HG02884 (cell line): ENCODE measurements around the gene BLNK.
"Not testable (repeated sequence)": the region's sequence is repeated elsewhere in the genome, so short reads cannot be mapped to it uniquely, and the experiment has no call there.

Source experiments
- ATAC-seq: cut with Tn5 transposase; IDR thresholded peaks from one replicate; pipeline ENCODE4 v1.9.1; 2021; ENCODE audit warnings: mild to moderate bottlenecking, moderate library complexity; ENCODE audit not compliant: unreplicated experiment

BLNK gene

GRCh38 chr10:96230527-96230926 lies 40.8 kb downstream of the BLNK start:
- no peak for ATAC-seq

DNA sequence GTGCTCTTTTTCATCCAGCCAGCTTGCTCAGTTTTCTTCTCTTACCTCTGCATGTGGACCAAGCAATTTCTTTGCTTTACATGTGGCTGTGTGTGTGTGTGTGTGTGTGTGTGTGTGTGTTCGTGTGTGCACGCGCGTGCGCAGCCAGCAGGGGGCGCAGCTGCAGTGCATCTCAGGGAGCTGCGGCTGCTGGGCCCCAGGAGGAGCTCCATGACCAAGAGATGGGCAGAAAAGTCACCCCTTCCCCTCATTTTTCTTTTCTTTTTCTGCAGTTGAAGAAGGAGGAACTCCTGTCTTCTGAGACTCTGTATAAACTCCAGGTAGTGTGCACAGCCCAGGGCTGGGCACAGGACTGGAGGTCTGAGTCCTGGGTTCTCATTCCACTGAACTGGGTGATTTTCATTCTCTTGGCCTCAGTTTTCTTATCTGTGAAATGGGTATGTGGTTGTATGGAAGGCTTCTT lies 41.8 kb downstream of the BLNK start:
- ATAC-seq: no peak

GRCh38 chr10:96228408-96228994 lies 42.9 kb downstream of the BLNK start:
- ATAC-seq: no peak

GRCh38 chr10:96227206-96227605 lies 44.2 kb downstream of the BLNK start:
- ATAC-seq: no peak

DNA sequence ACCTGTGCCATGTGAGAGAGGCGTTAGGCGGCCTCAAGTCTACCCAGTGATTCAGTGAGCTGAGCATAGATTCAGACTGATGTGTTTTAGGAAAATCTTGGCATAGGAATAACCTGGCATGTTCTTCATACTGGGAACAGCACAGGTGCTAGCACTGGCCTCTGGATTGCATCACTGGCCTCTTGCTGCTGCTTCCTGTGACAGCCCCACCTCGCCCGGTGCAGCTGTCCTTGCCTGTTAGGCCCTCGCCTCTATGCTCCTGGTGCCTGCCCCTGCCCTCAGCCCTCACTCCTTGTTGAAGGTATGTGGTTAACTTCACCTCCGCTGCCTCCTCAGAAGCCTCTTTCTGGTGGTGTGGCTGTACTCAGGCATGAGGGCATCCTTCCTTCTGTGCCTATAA lies 46.2 kb downstream of the BLNK start:
- ATAC-seq: no peak

DNA sequence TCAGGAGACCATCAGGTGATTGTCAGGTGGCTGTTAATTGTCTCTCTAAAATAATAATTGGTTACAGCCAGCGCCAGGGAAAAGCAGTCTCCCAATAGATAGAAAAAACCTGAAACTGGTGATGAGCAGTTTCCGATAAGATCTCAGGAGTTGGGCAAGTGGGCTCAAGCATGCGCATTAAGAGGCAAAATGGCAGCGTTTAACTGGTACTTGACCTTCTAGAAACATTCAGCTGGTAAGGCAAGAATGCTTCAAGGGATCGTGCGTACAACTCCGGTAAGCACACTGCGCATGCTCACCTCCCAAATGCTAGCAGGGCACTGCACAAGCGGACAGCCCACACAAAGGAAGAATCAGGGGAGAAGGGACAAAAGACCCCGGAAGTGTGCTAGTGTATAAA lies 48.5 kb downstream of the BLNK start:
- ATAC-seq: no peak

DNA sequence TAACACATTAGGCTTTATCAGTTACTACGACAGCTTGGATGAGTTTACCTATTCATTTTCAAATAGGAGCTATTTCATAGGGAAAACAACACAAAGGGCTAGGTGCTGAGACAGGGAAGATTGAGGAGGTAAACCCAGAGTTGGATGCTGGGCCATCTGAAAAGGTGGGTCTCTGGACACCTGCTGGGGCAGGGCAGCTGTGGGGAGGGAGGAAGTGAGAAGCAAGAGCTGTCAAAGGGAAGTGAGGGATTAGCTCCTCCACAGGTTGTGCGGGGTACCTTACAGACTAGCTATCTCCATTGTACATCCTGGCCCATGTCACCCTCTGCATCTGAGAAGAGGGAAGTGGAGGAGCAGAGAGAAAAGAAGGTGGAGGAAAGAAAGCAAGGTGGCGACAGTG lies 48.9 kb downstream of the BLNK start:
- no peak for ATAC-seq

DNA sequence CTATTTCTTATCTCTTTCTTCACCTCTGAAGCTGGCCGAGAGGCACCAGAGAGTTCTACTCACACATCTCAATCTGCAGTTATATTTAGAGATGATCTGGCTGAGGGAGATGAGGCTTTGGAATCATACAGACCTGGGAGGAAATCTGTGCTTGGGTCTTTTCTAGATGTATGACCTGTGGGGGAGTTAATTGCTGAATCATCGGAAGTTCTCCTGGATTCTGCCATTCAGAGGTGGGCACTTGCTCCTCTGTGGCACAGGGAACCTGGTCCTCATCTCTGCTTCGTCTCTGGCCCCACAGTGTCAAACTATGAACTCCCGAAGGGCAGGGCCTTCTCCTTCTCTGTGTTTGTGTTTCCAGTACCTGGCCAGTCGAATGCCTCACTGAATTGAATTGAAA lies 52.5 kb downstream of the BLNK start:
- ATAC-seq: no peak

DNA sequence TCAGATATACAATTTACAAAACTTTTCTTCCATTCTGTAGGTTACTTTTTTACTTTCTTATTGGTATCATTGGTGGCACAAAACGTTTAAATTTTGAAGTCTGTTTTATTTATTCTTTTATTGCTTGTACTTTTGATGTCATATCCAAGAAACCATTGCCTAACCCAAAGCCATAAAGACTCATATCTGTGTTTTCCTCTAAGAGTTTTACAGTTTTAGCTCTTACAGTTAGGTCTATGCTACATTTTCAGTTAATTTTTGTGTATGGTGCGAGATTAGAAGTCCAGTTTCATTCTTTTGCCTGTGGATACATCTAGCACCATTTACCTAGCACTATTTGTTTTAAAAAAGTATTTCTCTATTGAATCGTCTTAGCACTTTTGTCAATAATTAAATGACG lies 53.7 kb downstream of the BLNK start:
- no peak for ATAC-seq

DNA sequence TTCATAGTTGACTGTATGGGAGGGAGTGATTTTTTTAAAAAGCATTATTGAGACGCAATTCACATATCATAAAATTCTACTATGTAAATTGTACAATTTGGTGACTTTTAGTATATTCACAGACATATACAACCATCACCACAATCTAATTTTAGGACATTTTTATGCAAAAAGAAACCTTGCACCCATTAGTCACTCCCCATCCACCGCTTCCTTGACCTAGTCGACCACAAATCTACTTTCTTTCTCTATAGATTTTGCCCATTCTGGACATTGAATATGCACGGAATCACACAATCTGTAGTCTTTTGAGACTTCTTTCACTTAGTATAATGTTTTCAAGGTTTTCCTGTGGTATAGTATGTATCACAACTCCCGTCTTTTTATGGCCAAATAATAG lies 54.6 kb downstream of the BLNK start:
- no peak for ATAC-seq

DNA sequence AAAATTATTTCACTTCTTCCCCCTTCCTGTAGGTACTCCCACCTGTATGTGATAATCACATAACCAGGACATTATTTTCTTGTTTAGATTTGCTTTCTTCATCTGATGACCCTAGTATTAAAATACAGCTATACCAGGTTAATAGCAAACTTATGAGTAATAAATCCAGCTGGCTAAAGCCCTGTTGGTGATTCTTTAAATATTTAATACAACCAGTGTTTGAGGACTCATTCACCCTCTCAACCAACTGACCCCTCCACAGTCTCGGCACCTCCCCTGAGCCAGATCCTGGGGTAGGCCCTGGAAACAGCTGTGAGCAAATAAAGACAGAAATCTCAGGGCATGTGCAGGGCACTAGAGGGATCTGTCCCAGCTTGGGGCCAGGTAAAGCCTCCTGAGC lies 58.5 kb downstream of the BLNK start:
- no peak for ATAC-seq

DNA sequence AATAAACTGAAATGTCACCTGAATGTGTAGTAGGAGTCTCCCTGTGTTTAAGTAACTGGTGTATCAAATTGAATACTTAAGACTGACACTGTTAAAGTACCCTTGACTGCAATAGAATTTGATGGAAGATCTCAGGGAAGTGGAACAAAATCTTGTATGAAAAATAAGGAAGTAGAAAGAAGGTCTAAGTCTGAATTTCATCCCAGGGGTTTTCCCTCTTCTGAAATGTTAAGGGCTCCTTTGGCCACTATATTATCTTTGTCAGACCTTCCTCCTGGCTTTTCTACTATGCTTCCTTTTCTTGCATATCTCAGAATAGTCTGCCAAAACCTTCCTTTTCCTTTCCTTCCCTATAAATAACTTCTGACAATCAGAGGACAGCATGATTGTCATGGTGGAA lies 59.6 kb downstream of the BLNK start:
- no peak for ATAC-seq

GRCh38 chr10:96208946-96209345 lies 62.4 kb downstream of the BLNK start:
- ATAC-seq: no peak

- ATAC-seq: peak; percentile 77
Observed at GRCh38 chr10:96208271-96208670, 63.1 kb downstream of the BLNK start.

DNA sequence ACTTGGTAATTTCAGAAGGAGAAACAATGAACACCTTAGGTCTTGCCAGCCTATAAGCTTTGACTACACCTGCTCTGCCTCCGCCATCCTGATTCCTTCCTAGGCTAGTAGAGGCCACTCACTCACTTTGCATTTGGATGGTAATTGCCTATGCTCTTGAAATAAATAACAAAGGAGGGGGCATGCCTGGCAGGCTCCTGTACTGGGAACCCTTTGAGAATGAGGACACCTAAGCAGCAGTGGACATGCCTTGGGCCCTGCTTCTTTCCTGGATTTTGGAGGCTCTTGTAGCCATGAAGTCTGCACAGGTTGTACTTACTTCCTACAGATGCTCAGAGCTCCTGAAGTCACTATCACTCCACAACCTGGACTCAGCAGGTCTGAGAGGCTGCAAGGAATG lies 65.8 kb downstream of the BLNK start:
- no peak for ATAC-seq

DNA sequence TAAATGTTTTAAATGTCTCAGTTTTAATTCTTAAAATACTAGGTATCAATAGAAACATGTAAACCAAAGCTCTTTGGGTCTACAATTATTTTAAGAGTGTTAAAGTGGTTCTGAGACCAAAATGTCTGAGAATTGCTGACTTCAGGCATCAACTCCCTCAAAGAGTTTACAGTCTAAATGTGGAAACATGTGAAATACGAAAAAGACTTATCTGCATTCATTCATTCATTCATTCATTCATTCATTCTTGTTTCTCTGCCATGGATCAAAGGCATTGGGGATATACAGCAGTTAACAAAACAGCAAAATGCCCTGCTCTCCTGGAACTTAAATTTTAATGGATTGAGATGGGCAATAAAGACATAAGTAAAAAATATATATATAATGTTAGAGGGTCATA lies 69.8 kb downstream of the BLNK start:
- ATAC-seq: no peak

DNA sequence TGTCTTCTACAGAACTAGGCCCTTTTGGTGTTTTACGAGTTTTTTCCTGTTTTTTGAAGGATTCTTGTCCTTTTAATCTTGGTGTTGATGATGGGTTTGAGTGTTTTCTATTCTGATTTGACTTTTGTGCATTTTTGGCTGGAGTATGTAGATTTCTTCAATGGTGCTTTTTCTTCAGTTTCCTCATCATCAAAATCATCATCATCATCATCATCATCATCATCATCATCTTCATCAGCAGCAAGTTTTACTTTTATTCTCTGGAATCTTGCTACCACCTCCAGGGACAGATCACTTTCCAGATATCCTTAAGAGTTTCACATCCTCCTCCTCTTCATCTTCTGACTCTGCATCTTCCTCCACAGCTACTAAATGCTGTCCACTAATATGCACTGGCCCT lies 81.9 kb downstream of the BLNK start:
- ATAC-seq: not testable (repeated sequence)

GRCh38 chr10:96188916-96189315 lies 82.5 kb downstream of the BLNK start:
- ATAC-seq: no peak

DNA sequence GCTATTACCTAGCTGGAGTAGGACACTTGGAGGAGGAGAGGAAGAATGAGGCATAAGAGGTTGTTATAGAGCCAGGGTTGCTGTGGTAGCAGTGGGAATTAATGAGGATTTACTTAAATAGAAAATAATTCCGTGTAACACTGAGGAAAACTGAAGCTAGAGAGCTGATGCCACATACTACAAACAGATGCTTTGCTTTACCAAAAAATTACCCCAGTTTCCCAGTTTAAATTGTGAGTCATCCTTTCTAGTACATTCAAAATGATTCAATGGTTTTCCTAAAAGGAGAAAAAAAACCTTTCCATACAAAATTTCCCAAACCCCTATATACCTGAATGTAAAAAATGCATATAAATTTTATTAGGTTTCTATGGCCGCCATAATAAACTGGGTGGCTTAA lies 82.9 kb downstream of the BLNK start:
- no peak for ATAC-seq

GRCh38 chr10:96176985-96177384 lies 94.4 kb downstream of the BLNK start:
- ATAC-seq: no peak

- ATAC-seq: no peak
Observed at GRCh38 chr10:96172666-96173065, 98.7 kb downstream of the BLNK start.

- ATAC-seq: no peak
Observed at GRCh38 chr10:96170230-96170629, 101.1 kb downstream of the BLNK start.

DNA sequence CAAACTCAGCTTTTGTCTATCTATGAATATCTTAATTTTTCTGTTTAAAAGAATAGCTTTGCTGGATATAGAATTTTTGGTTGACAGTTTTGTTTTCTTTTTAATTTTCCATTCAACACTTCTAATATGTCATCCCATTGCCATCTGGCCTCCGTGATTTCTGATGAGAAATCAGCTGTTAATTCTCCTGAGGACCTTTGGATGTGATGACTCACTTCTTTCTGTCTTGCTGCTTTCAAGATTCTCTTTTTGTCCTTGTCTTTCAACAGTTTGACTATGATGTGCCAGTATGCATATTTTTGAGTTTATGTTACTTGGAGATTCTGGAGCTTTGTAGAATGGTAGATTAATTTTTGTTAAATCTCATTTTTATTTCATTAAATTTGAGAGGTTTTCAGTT lies 102.8 kb downstream of the BLNK start:
- ATAC-seq: no peak

GRCh38 chr10:96165726-96166125 lies 105.6 kb downstream of the BLNK start:
- no peak for ATAC-seq
